ENCODE data around the gene CD300LD. TPM values are rescaled to one million over a fixed set of nuclear protein-coding genes. Genes with fewer than 3 reads are reported as not detected.

The CD300LD gene
- total RNA-seq, 2 experiments from 2014 or later = not detected

DNA sequence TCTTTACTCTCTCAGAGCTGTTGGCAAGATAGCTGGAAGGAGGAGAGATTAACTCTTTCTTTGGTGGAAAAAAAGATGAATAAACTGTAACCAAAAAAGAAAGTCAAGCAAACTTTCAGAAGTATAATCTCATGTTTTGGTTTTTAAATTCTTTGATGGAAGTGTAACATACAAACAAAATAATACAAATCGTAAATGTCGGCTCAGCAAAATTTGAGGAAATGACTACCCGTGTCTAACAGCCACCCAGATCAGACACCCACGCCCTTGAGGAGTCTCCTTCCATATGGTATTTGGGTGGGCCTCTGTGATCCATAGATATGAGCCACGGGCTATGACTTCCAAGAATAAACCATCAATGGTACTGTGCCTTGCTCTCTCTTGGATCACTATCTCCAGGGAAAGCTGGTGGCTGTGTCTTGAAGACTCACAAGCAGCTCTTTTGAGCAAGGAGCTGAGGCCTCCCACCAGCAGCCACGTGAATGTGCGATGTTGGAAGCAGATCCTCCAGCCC is 36.6 kb downstream of the CD300LD start:
- no peaks in the 10 kb centered on the region for H3K27me3 Mint-ChIP-seq
- ChIA-PET POLR2A (no interaction called here), CTCF (no interaction called here)
- no peaks in the 10 kb centered on the region for H3K27me3 ChIP-seq (ENCODE audit: control insufficient read depth in 1 of 2, insufficient read depth in 2 of 2, low read length in 2 of 2)
- H3K4me1 Mint-ChIP-seq (ENCODE audit: low read depth) = peaks cover 37% of the 10 kb centered on the region
- DNase-seq (no peak), ATAC-seq (ENCODE audit: poor library complexity) (no peak)
- peaks cover 4% of the 10 kb centered on the region for H3K4me1 ChIP-seq (ENCODE audit: insufficient read depth, low read length)
- intact Hi-C loops (cut with DNase I, micrococcal nuclease) = no loop called here
- no peak overlapping the region for H3K27ac ChIP-seq (ENCODE audit: low read depth in 1 of 2, low read length in 2 of 2)
- H3K36me3 Mint-ChIP-seq (ENCODE audit: low read depth) = no peaks in the 10 kb centered on the region
- no peak overlapping the region for H3K4me3 ChIP-seq (ENCODE audit: low read length)
- H3K9me3 ChIP-seq (ENCODE audit: control insufficient read depth in 1 of 2, insufficient read depth in 1 of 2, low read length in 2 of 2) = no peaks in the 10 kb centered on the region
- H3K4me3 Mint-ChIP-seq = no peak overlapping the region
- H3K36me3 ChIP-seq (ENCODE audit: insufficient read depth, low read length) = no peaks in the 10 kb centered on the region
- H3K9me3 Mint-ChIP-seq = peaks cover 3% of the 10 kb centered on the region
- TF ChIP-seq CTCF (IDR thresholded peaks at IDR 0.05) = no peak
- no peak overlapping the region for H3K27ac Mint-ChIP-seq

GRCh38 chr17:74554909-74555308 is 37.2 kb downstream of the CD300LD start:
- Mint-ChIP-seq H3K9me3 (peaks cover 3% of the 10 kb centered on the region), H3K36me3 (ENCODE audit: low read depth) (no peaks in the 10 kb centered on the region), H3K27ac (no peak overlapping the region), H3K4me3 (no peak overlapping the region), H3K4me1 (ENCODE audit: low read depth) (peaks cover 36% of the 10 kb centered on the region), H3K27me3 (no peaks in the 10 kb centered on the region)
- Histone ChIP-seq H3K9me3 (ENCODE audit: control insufficient read depth in 1 of 2, insufficient read depth in 1 of 2, low read length in 2 of 2) (no peaks in the 10 kb centered on the region), H3K4me1 (ENCODE audit: insufficient read depth, low read length) (peaks cover 4% of the 10 kb centered on the region), H3K27ac (ENCODE audit: low read depth in 1 of 2, low read length in 2 of 2) (no peak overlapping the region), H3K27me3 (ENCODE audit: control insufficient read depth in 1 of 2, insufficient read depth in 2 of 2, low read length in 2 of 2) (no peaks in the 10 kb centered on the region), H3K4me3 (ENCODE audit: low read length) (no peak overlapping the region), H3K36me3 (ENCODE audit: insufficient read depth, low read length) (no peaks in the 10 kb centered on the region)
- ATAC-seq (ENCODE audit: poor library complexity) (no peak), DNase-seq (no peak)
- intact Hi-C loops (cut with DNase I, micrococcal nuclease) = no loop called here
- POLR2A ChIA-PET = no interaction called here
- CTCF ChIA-PET = no interaction called here
- TF ChIP-seq CTCF (IDR thresholded peaks at IDR 0.05) = no peak

GRCh38 chr17:74552037-74552436 is 40.0 kb downstream of the CD300LD start:
- no peak for TF ChIP-seq CTCF (IDR thresholded peaks at IDR 0.05)
- H3K4me3 Mint-ChIP-seq = no peak overlapping the region
- Histone ChIP-seq H3K27ac (ENCODE audit: low read depth in 1 of 2, low read length in 2 of 2) (no peak overlapping the region), H3K4me1 (ENCODE audit: insufficient read depth, low read length) (no peaks in the 10 kb centered on the region), H3K36me3 (ENCODE audit: insufficient read depth, low read length) (no peaks in the 10 kb centered on the region), H3K4me3 (ENCODE audit: low read length) (no peak overlapping the region), H3K9me3 (ENCODE audit: control insufficient read depth in 1 of 2, insufficient read depth in 1 of 2, low read length in 2 of 2) (no peaks in the 10 kb centered on the region), H3K27me3 (ENCODE audit: control insufficient read depth in 1 of 2, insufficient read depth in 2 of 2, low read length in 2 of 2) (peaks cover 0 to 3% of the 10 kb centered on the region in 2 experiments)
- no peak for ATAC-seq (ENCODE audit: poor library complexity)
- DNase-seq = no peak
- intact Hi-C loops (cut with DNase I, micrococcal nuclease) = no loop called here
- H3K27ac Mint-ChIP-seq = no peak overlapping the region
- ChIA-PET CTCF (no interaction called here), POLR2A (no interaction called here)
- H3K36me3 Mint-ChIP-seq (ENCODE audit: low read depth) = no peaks in the 10 kb centered on the region
- peaks cover 13% of the 10 kb centered on the region for H3K4me1 Mint-ChIP-seq (ENCODE audit: low read depth)
- H3K27me3 Mint-ChIP-seq = no peaks in the 10 kb centered on the region
- H3K9me3 Mint-ChIP-seq = no peaks in the 10 kb centered on the region

Measured in CD4-positive, alpha-beta T cell (primary cell).